HG03520 (cell line): ENCODE measurements around the gene ZNF189.

Experiments used
- ATAC-seq: cut with Tn5 transposase; IDR thresholded peaks from one replicate; pipeline ENCODE4 v1.9.1; 2021; ENCODE audit warnings: mild to moderate bottlenecking, moderate library complexity; ENCODE audit not compliant: unreplicated experiment

The ZNF189 gene

GRCh38 chr9:101448680-101449070 is 50.0 kb downstream of the ZNF189 start:
- ATAC-seq: no peak

- ATAC-seq: peak; percentile 99
These were observed 50.5 kb downstream of the ZNF189 start for GRCh38 chr9:101449071-101449721.

GRCh38 chr9:101450931-101451330 is 52.3 kb downstream of the ZNF189 start:
- no peak for ATAC-seq

GRCh38 chr9:101451498-101451897 is 52.8 kb downstream of the ZNF189 start:
- ATAC-seq: no peak

GRCh38 chr9:101453776-101454570 is 55.3 kb downstream of the ZNF189 start:
- no peak for ATAC-seq

- ATAC-seq: no peak
These were observed 57.1 kb downstream of the ZNF189 start for GRCh38 chr9:101455656-101456240.

- no peak for ATAC-seq
These were observed 58.4 kb downstream of the ZNF189 start for GRCh38 chr9:101457003-101457402.

- peak; percentile 81 for ATAC-seq
These were observed 60.4 kb downstream of the ZNF189 start for GRCh38 chr9:101458963-101459631.
